ENCODE measurements around the gene STRBP.

DNA sequence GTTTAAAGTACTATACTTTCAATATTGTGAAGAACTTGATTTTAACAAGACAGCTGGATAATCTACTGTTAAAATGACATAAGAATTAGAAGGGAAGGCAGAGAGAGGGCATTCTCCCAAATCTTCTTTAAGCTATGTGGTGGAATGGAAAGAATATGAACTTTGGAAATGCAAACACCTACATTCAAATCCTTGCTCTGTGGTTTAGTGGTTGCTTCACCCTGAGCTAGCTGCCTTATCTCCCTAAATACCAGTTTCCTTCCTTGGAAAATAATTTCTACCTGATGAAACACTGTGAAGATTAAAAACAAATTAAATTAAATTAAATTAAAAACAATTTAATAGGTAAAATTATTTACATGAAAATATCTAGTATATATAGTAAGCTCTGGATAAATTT, 136.4 kb downstream of the STRBP start:
- TF ChIP-seq POLR2AphosphoS5 (IDR thresholded peaks at IDR 0.05; ENCODE audit: low read depth, low read length) (no peak), TAF1 (IDR thresholded peaks at IDR 0.05; ENCODE audit: borderline replicate concordance, insufficient read depth, low read length) (no peak)

Measured in PFSK-1 (cell line).